ENCODE data around the gene CRTC3.

CRTC3 gene

GRCh38 chr15:90487186-90487585 lies 42.5 kb upstream of the CRTC3 start:
- TF ChIP-seq NFRKB (IDR thresholded peaks at IDR 0.05) = no peak
- no peak for TF ChIP-seq ARNT (IDR thresholded peaks at IDR 0.05)
- no peak for TF ChIP-seq ELF4 (IDR thresholded peaks at IDR 0.05)
- no peak for TF ChIP-seq CTBP1 (IDR thresholded peaks at IDR 0.05; ENCODE audit: borderline replicate concordance)
- no peak for TF ChIP-seq LEF1 (IDR thresholded peaks at IDR 0.05; ENCODE audit: borderline replicate concordance)
- TF ChIP-seq SUZ12 (IDR thresholded peaks at IDR 0.05) = no peak
- TF ChIP-seq FOXM1 (IDR thresholded peaks at IDR 0.05; ENCODE audit: borderline replicate concordance) = no peak
- no peak for TF ChIP-seq BHLHE40 (IDR thresholded peaks at IDR 0.05; ENCODE audit: borderline replicate concordance)
- no peak for TF ChIP-seq FOXK2 (IDR thresholded peaks at IDR 0.05)
- POLR2A ChIA-PET = no interaction called here
- DNase-seq (ENCODE audit: extremely low spot score) = no peak
- CTCF ChIA-PET = no interaction called here

GRCh38 chr15:90489514-90489913 lies 40.2 kb upstream of the CRTC3 start:
- ChIA-PET CTCF (no interaction called here), POLR2A (no interaction called here)
- TF ChIP-seq ELF4 (IDR thresholded peaks at IDR 0.05) = no peak
- peak; percentile 35 for TF ChIP-seq PKNOX1 (IDR thresholded peaks at IDR 0.05)
- DNase-seq (ENCODE audit: extremely low spot score) = no peak

GRCh38 chr15:90489944-90490343 lies 39.8 kb upstream of the CRTC3 start:
- no peak for TF ChIP-seq BHLHE40 (IDR thresholded peaks at IDR 0.05; ENCODE audit: borderline replicate concordance)
- TF ChIP-seq SP1 (IDR thresholded peaks at IDR 0.05) = no peak
- no peak for TF ChIP-seq NFRKB (IDR thresholded peaks at IDR 0.05)
- TF ChIP-seq ELF4 (IDR thresholded peaks at IDR 0.05) = no peak
- no peak for TF ChIP-seq L3MBTL2 (conservative IDR thresholded peaks at IDR 0.05)
- no peak for TF ChIP-seq LEF1 (IDR thresholded peaks at IDR 0.05; ENCODE audit: borderline replicate concordance)
- no peak for TF ChIP-seq SUZ12 (IDR thresholded peaks at IDR 0.05)
- TF ChIP-seq HDGF (IDR thresholded peaks at IDR 0.05; ENCODE audit: borderline replicate concordance) = no peak
- TF ChIP-seq ARNT (IDR thresholded peaks at IDR 0.05) = no peak
- no peak for TF ChIP-seq TARDBP (IDR thresholded peaks at IDR 0.05)
- TF ChIP-seq FOXA1 (IDR thresholded peaks at IDR 0.05) = no peak
- no peak for TF ChIP-seq CTBP1 (IDR thresholded peaks at IDR 0.05; ENCODE audit: borderline replicate concordance)
- no peak for TF ChIP-seq FOXK2 (IDR thresholded peaks at IDR 0.05)
- no peak for TF ChIP-seq FOXM1 (IDR thresholded peaks at IDR 0.05; ENCODE audit: borderline replicate concordance)
- no peak for TF ChIP-seq PKNOX1 (IDR thresholded peaks at IDR 0.05)
- no peak for TF ChIP-seq ZNF384 (IDR thresholded peaks at IDR 0.05)
- POLR2A ChIA-PET = no interaction called here
- no peak for DNase-seq (ENCODE audit: extremely low spot score)
- CTCF ChIA-PET = no interaction called here

GRCh38 chr15:90493647-90494046 lies 36.1 kb upstream of the CRTC3 start:
- ChIA-PET POLR2A (no interaction called here), CTCF (no interaction called here)
- no peak for TF ChIP-seq ARNT (IDR thresholded peaks at IDR 0.05)
- no peak for TF ChIP-seq TARDBP (IDR thresholded peaks at IDR 0.05)
- no peak for TF ChIP-seq HDGF (IDR thresholded peaks at IDR 0.05; ENCODE audit: borderline replicate concordance)
- TF ChIP-seq BHLHE40 (IDR thresholded peaks at IDR 0.05; ENCODE audit: borderline replicate concordance) = no peak
- no peak for TF ChIP-seq FOXA1 (IDR thresholded peaks at IDR 0.05)
- DNase-seq (ENCODE audit: extremely low spot score) = no peak

- no peak for DNase-seq (ENCODE audit: extremely low spot score)
- ChIA-PET CTCF (interaction anchor here (1.7 kb wide), 1 partner anchor 175 kb away, joined by 5 read pairs; no protein-coding TSS in a partner anchor), POLR2A (interaction anchor here (0.6 kb wide), 1 partner anchor 12 kb away, joined by 3 read pairs; no protein-coding TSS in a partner anchor)
- TF ChIP-seq FOXA1 (IDR thresholded peaks at IDR 0.05) = no peak
Measured at GRCh38 chr15:90495067-90495466, 34.7 kb upstream of the CRTC3 start.

GRCh38 chr15:90496791-90497190 lies 32.9 kb upstream of the CRTC3 start:
- no peak for TF ChIP-seq CTBP1 (IDR thresholded peaks at IDR 0.05; ENCODE audit: borderline replicate concordance)
- TF ChIP-seq ELF4 (IDR thresholded peaks at IDR 0.05) = no peak
- TF ChIP-seq SUZ12 (IDR thresholded peaks at IDR 0.05) = no peak
- no peak for TF ChIP-seq HDGF (IDR thresholded peaks at IDR 0.05; ENCODE audit: borderline replicate concordance)
- no peak for TF ChIP-seq BHLHE40 (IDR thresholded peaks at IDR 0.05; ENCODE audit: borderline replicate concordance)
- no peak for TF ChIP-seq PKNOX1 (IDR thresholded peaks at IDR 0.05)
- no peak for TF ChIP-seq FOXA1 (IDR thresholded peaks at IDR 0.05)
- no peak for TF ChIP-seq ARNT (IDR thresholded peaks at IDR 0.05)
- TF ChIP-seq L3MBTL2 (conservative IDR thresholded peaks at IDR 0.05) = no peak
- TF ChIP-seq LEF1 (IDR thresholded peaks at IDR 0.05; ENCODE audit: borderline replicate concordance) = no peak
- no peak for TF ChIP-seq TARDBP (IDR thresholded peaks at IDR 0.05)
- no peak for TF ChIP-seq FOXK2 (IDR thresholded peaks at IDR 0.05)
- POLR2A ChIA-PET = no interaction called here
- DNase-seq (ENCODE audit: extremely low spot score) = no peak
- CTCF ChIA-PET = no interaction called here

GRCh38 chr15:90497376-90497775 lies 32.3 kb upstream of the CRTC3 start:
- ChIA-PET POLR2A (no interaction called here), CTCF (interaction anchor here (0.5 kb wide), 1 partner anchor 177 kb away, joined by 3 read pairs; no protein-coding TSS in a partner anchor)
- TF ChIP-seq SUZ12 (IDR thresholded peaks at IDR 0.05) = no peak
- TF ChIP-seq HDGF (IDR thresholded peaks at IDR 0.05; ENCODE audit: borderline replicate concordance) = no peak
- no peak for TF ChIP-seq FOXA1 (IDR thresholded peaks at IDR 0.05)
- DNase-seq (ENCODE audit: extremely low spot score) = no peak
